ENCODE results near the gene PARVG. TPM values are rescaled to one million over a fixed set of nuclear protein-coding genes. Genes with fewer than 3 reads are reported as not detected.

Gene PARVG
- polyA plus RNA-seq, 3 donors = 1.6 to 2.5 (median 2.4) TPM

DNA sequence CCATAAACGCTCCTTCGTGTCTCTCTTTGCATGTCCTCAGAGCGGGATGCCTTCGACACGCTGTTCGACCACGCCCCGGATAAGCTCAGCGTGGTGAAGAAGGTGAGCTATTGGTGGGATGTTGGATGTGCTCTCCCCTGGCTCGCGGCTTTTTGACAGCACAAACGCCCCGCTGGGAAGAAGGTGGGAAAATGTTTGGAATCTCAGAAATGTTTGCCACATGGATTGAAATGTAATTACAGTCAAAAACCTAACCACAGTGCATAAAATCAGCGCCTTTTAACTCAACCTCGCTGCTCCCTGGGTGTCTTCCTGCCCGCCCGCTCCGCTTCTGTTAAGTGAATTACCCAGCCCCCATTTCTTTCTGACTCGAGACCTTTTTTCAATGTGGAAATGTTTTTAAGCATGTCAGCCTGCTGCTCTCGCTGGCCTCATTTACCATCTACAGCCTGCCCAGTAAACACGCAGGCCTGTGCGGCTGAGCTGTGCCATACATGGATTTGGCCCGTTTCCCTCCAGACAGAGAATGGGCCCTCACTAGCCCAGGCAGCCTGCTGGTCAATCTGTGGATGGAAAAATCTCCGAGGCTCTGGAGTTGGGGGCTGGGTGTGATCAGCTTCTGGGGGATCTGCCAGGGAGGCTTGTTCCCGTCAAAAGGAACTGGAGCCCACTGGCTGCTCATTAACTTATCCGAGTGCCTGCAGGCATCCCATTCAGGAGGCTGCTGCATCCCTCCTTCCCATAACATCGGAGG, 32.7 kb upstream of the PARVG start:
- DNase-seq (ENCODE audit: extremely low read depth in 1 of 11, low read depth in 9 of 11, low spot score in 4 of 11) = no peak

GRCh38 chr22:44151676-44152075, 29.0 kb upstream of the PARVG start:
- DNase-seq (ENCODE audit: extremely low read depth in 1 of 11, low read depth in 9 of 11, low spot score in 4 of 11) = no peak

GRCh38 chr22:44153710-44154109, 27.0 kb upstream of the PARVG start:
- DNase-seq (ENCODE audit: extremely low read depth in 1 of 11, low read depth in 9 of 11, low spot score in 4 of 11) = no peak

GRCh38 chr22:44154436-44154942, 26.2 kb upstream of the PARVG start:
- no peak for DNase-seq (ENCODE audit: extremely low read depth in 1 of 11, low read depth in 9 of 11, low spot score in 4 of 11)

- no peak for DNase-seq (ENCODE audit: extremely low read depth in 1 of 11, low read depth in 9 of 11, low spot score in 4 of 11)
These were observed 25.6 kb upstream of the PARVG start for GRCh38 chr22:44155115-44155514.

- no peak for DNase-seq (ENCODE audit: extremely low read depth in 1 of 11, low read depth in 9 of 11, low spot score in 4 of 11)
These were observed 22.7 kb upstream of the PARVG start for GRCh38 chr22:44157916-44158618.

- DNase-seq (ENCODE audit: extremely low read depth in 1 of 11, low read depth in 9 of 11, low spot score in 4 of 11) = no peak
These were observed 21.9 kb upstream of the PARVG start for GRCh38 chr22:44158816-44159215.

DNA sequence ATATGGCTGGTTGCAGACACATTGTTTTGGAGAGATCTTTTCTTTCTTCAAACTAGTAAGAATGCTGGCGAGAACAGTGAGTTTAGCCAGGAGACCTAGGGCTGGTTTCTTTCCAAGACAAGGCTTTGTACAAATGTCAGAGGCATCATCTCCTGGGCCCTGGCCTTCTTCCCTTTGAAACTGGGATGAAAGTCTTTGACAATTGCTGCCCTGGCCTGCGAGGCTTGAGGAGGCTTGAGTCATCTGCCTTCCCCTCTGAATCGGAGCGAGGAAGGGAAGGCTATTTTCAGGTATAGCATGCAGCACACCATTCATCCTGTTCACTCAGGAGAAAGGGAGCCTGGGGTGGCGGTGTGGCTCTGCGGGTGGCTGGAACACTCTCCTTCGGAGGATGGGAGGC, 21.5 kb upstream of the PARVG start:
- DNase-seq (ENCODE audit: extremely low read depth in 1 of 11, low read depth in 9 of 11, low spot score in 4 of 11) = no peak

DNA sequence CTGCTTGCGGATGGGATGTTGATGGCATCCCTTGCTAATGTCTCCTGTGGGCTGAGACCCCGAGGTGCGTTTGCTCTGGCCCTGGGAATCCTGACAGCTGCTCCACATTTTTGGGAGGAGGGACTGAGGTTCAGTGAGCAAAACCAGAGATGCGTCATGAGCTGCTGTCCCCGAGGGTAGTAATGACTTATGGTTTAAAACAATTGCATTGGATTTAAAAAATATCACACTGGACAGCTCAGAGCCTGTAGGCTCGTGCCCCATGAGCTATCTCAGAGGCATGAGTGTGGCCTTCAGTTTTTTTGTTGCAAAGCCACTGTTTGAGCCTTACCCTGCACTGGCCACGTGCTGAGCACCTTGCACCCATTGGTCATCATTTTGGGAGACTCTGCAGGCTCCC, 20.9 kb upstream of the PARVG start:
- DNase-seq (ENCODE audit: extremely low read depth in 1 of 11, low read depth in 9 of 11, low spot score in 4 of 11) = no peak

GRCh38 chr22:44160421-44160820, 20.3 kb upstream of the PARVG start:
- no peak for DNase-seq (ENCODE audit: extremely low read depth in 1 of 11, low read depth in 9 of 11, low spot score in 4 of 11)

DNA sequence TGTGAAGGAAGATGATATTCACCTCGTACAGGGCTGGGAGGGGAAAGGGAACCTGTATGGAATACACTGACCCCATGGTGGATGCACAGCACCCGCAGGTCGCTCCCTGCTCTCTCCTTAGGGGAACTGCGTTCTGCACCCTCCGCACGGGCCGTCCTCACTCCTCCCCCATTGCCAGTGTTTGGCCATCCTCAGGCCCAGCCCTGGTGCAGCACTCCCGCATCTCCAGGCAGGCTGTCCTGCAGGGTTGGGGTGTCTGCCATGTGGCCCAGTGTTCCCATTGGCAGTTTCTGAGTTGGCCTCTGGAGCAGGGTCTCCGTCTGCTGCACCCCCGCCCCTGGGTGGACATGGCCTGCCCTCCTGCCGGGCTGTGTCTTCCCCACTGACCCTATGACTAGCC, 19.1 kb upstream of the PARVG start:
- no peak for DNase-seq (ENCODE audit: extremely low read depth in 1 of 11, low read depth in 9 of 11, low spot score in 4 of 11)

DNA sequence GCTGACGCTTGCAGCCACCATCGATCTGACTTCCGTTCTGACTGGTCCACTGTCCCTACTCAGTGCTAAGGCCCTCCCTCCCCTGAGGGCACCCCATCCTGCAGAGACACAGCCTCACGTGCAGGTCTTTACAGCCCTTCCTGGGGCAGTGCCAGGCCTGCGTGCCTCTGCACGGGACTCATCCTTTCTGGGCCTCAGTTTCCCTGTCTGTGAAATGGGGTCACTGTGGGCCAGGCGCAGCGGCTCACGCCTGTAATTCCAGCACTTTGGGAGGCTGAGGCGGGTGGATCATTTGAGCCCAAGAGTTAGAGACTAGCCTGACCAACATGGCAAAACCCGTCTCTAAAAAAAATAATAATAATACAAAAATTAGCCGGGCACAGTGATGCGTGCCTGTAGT, 17.8 kb upstream of the PARVG start:
- DNase-seq (ENCODE audit: extremely low read depth in 1 of 11, low read depth in 9 of 11, low spot score in 4 of 11) = no peak

DNA sequence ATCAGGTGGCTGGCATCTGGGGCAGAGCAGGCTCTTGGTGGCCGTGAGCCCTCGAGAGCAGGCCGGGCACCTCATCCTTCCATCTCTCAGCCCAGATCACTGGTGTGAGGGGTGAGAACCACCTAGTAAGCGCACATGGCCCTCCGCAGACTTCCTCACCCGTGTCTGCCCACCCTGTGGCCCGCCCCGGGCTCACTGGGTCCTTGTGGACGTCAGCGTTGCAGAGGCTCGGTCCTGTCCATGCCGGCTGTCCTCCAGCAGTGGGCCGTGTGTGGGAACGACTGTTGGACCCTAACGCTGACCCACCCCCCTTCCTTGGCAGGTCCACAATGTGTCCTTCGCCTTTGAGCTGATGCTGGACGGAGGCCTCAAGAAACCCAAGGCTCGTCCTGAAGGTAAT, 17.2 kb upstream of the PARVG start:
- DNase-seq (ENCODE audit: extremely low read depth in 1 of 11, low read depth in 9 of 11, low spot score in 4 of 11) = no peak

GRCh38 chr22:44164031-44164430, 16.7 kb upstream of the PARVG start:
- DNase-seq (ENCODE audit: extremely low read depth in 1 of 11, low read depth in 9 of 11, low spot score in 4 of 11) = no peak

GRCh38 chr22:44165286-44165874, 15.3 kb upstream of the PARVG start:
- DNase-seq (ENCODE audit: extremely low read depth in 1 of 11, low read depth in 9 of 11, low spot score in 4 of 11) = no peak

GRCh38 chr22:44166498-44167276, 14.0 kb upstream of the PARVG start:
- no peak for DNase-seq (ENCODE audit: extremely low read depth in 1 of 11, low read depth in 9 of 11, low spot score in 4 of 11)

GRCh38 chr22:44167501-44167900, 13.2 kb upstream of the PARVG start:
- no peak for DNase-seq (ENCODE audit: extremely low read depth in 1 of 11, low read depth in 9 of 11, low spot score in 4 of 11)

- no peak for DNase-seq (ENCODE audit: extremely low read depth in 1 of 11, low read depth in 9 of 11, low spot score in 4 of 11)
These were observed 12.5 kb upstream of the PARVG start for GRCh38 chr22:44168206-44168605.

- DNase-seq (ENCODE audit: extremely low read depth in 1 of 11, low read depth in 9 of 11, low spot score in 4 of 11) = no peak
These were observed 10.3 kb upstream of the PARVG start for GRCh38 chr22:44170470-44170869.

GRCh38 chr22:44171561-44171960, 9.2 kb upstream of the PARVG start:
- DNase-seq (ENCODE audit: extremely low read depth in 1 of 11, low read depth in 9 of 11, low spot score in 4 of 11) = no peak
